Measurements from ENCODE around the gene MRPS30. TPM values are rescaled to one million over a fixed set of nuclear protein-coding genes. Genes with fewer than 3 reads are reported as not detected.
"Not testable (repeated sequence)": the region's sequence is repeated elsewhere in the genome, so short reads cannot be mapped to it uniquely, and the experiment has no call there.

MRPS30 gene
- total and polyA plus RNA-seq, 10 of the 15 experiments (the other 5 are each of a cell fraction or from before 2014, with no cell fraction given), result 18.5 to 99.2 (median 61.8) TPM

DNA sequence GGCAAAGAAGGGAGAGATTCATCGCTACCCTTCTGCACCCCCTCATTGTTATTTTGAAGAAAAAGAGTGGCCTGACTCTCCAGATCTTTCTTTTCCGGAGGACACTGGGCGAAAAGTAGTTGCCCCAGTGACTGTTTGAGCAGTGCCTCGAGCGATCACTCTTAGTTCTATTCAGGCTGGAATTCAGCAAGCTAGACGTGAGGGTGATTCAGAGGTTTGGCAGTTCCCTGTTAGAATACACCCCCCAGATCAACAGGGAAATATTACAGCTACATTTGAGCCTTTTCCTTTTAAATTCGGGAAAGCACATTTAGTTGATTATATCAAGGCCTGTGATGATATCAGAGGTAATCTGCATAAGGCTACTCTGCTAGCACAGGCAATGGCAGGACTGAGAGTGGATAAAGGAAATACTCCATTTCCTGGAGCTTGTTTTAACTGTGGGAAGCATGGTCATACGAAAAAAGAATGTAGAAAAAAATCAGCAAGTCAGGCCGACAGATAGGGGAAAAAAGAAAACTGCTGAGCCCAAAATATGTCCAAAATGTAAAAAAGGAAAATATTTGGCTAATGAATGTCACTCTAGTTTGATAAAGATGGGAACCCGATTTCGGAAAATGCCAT, 19.3 kb upstream of the MRPS30 start:
- H3K79me2 ChIP-seq (ENCODE audit: control insufficient read depth, insufficient read depth, low read length); ATAC-seq; H3K9ac ChIP-seq (ENCODE audit: control insufficient read depth, insufficient read depth, low read length); in situ Hi-C loops (cut with MboI); H3K27me3 ChIP-seq (replicated peaks in 1 of 2; ENCODE audit: control insufficient read depth in 2 of 2, insufficient read depth in 2 of 2, low read length in 1 of 2); DNase-seq (ENCODE audit: low read depth, low spot score); H3K4me3 ChIP-seq; H3K9me3 ChIP-seq (replicated peaks; ENCODE audit: control insufficient read depth, insufficient read depth, low read length); H3K4me2 ChIP-seq (ENCODE audit: control insufficient read depth, insufficient read depth); H3K27ac ChIP-seq (ENCODE audit: control insufficient read depth, insufficient read depth); BruUV-seq (replicated peaks); intact Hi-C loops (cut with micrococcal nuclease; ENCODE audit: unreplicated experiment); CTCF ChIA-PET; POLR2A ChIA-PET; RAD21 ChIA-PET (ENCODE audit: unreplicated experiment); SMC1A ChIA-PET (ENCODE audit: uncharacterized antibody, unreplicated experiment); H4K20me1 ChIP-seq (ENCODE audit: control insufficient read depth, insufficient read depth); FAIRE-seq; H2AFZ ChIP-seq (ENCODE audit: control insufficient read depth, low read depth, low read length); H3K36me3 ChIP-seq (ENCODE audit: control insufficient read depth in 2 of 2, insufficient read depth in 2 of 2, low read length in 1 of 2); H3K4me1 ChIP-seq (ENCODE audit: control insufficient read depth, insufficient read depth, low read length): not testable (repeated sequence)
- 78% methylated on average over 11 of the region's 11 CpGs for WGBS (ENCODE audit: insufficient coverage, insufficient replicate concordance, low lambda C conversion rate, missing lambda C conversion rate)

GRCh38 chr5:44792031-44792673, 16.6 kb upstream of the MRPS30 start:
- H3K27me3 ChIP-seq (replicated peaks in 1 of 2; ENCODE audit: control insufficient read depth in 2 of 2, insufficient read depth in 2 of 2, low read length in 1 of 2); in situ Hi-C loops (cut with MboI); H3K4me2 ChIP-seq (ENCODE audit: control insufficient read depth, insufficient read depth); ATAC-seq; H3K9ac ChIP-seq (ENCODE audit: control insufficient read depth, insufficient read depth, low read length); BruUV-seq (replicated peaks); H3K9me3 ChIP-seq (replicated peaks; ENCODE audit: control insufficient read depth, insufficient read depth, low read length); DNase-seq (ENCODE audit: low read depth, low spot score); CTCF ChIA-PET; H3K79me2 ChIP-seq (ENCODE audit: control insufficient read depth, insufficient read depth, low read length); SMC1A ChIA-PET (ENCODE audit: uncharacterized antibody, unreplicated experiment); H3K4me3 ChIP-seq; RAD21 ChIA-PET (ENCODE audit: unreplicated experiment); H2AFZ ChIP-seq (ENCODE audit: control insufficient read depth, low read depth, low read length); intact Hi-C loops (cut with micrococcal nuclease; ENCODE audit: unreplicated experiment); POLR2A ChIA-PET; H3K36me3 ChIP-seq (ENCODE audit: control insufficient read depth in 2 of 2, insufficient read depth in 2 of 2, low read length in 1 of 2); H3K27ac ChIP-seq (ENCODE audit: control insufficient read depth, insufficient read depth); FAIRE-seq; H4K20me1 ChIP-seq (ENCODE audit: control insufficient read depth, insufficient read depth); H3K4me1 ChIP-seq (ENCODE audit: control insufficient read depth, insufficient read depth, low read length): not testable (repeated sequence)
- WGBS (ENCODE audit: insufficient coverage, insufficient replicate concordance, low lambda C conversion rate, missing lambda C conversion rate), result 63% methylated on average over 8 of the region's 8 CpGs

Measured in GM12878 (cell line).